Lower leg skin (tissue), 4 donors: ENCODE data around the gene BMP2. TPM values are rescaled to one million over a fixed set of nuclear protein-coding genes. Genes with fewer than 3 reads are reported as not detected.
A peak's percentile ranks its signal among the peaks of the same experiment; 100 is the strongest.

Experiments used
- DNase-seq, 2 donors: peaks; one replicate each; pipeline ENCODE4 v3.0.0-alpha.2; 2019; ENCODE audit warnings: low spot score in 2 of 2
- H3K4me3 ChIP-seq: fragments of 200-600 bp; sonication (generic); 2 replicates; pipeline ENCODE4 v1.5.1; 2017; ENCODE audit warnings: mild to moderate bottlenecking, low read depth; ENCODE audit not compliant: poor library complexity, severe bottlenecking
- POLR2A ChIP-seq, 2 donors: fragments of 450-650 bp; IDR thresholded peaks; one replicate each; pipeline ENCODE4 v1.6.1; 2016 to 2017; ENCODE audit warnings: antibody characterized with exemption in 2 of 2, mild to moderate bottlenecking in 1 of 2, moderate library complexity in 1 of 2
- WGBS, 2 donors: methylation state at CpG; one replicate each; pipeline ENCODE4 v1.1.5; 2018; 5-methylcytosine and 5-hydroxymethylcytosine counted together
- intact Hi-C: fragments of 100-400 bp; cut with DNase I; formaldehyde crosslinking; loops from one replicate; pipeline ENCODE4 v1.15.0; 2023; ENCODE audit warnings: low total_unique reads
- total RNA-seq, 4 donors: library from RNA; depleted of rRNA; stranded (reverse); fragments of >200 nt; gene quantifications; one replicate each; pipeline ENCODE4 v1.1.0, GENCODE V29; 2016
- TF ChIP-seq, protein P1 (sequence below), 3 donors: fragments of 450-650 bp; IDR thresholded peaks; one replicate each; pipeline ENCODE4 v1.5.1; 2016; ENCODE audit warnings: antibody characterized with exemption in 3 of 3, mild to moderate bottlenecking in 3 of 3, moderate library complexity in 2 of 3

Gene BMP2
- total RNA-seq, 4 donors from 2014 or later: 21.0 to 42.8 (median 23.7) TPM

DNA sequence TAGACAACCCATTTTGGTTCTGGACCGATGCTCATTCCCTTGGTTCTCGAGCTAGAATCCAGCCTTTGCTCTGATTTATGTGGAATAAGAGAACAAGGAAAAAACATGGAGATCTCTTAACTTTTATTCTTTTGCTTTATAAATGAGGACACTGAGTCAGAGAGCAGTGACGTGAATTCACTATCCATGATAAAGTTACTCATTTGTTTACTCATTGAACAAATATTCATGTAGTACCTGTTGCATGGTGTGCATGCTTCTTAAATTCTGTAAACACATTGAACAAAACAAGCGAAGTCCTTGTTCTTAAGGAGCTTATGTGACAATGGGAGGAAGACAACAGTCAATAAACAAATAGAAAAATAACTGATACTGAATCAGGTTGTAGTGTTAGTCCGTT lies 56.9 kb downstream of the BMP2 start:
- TF ChIP-seq, protein P1, sequence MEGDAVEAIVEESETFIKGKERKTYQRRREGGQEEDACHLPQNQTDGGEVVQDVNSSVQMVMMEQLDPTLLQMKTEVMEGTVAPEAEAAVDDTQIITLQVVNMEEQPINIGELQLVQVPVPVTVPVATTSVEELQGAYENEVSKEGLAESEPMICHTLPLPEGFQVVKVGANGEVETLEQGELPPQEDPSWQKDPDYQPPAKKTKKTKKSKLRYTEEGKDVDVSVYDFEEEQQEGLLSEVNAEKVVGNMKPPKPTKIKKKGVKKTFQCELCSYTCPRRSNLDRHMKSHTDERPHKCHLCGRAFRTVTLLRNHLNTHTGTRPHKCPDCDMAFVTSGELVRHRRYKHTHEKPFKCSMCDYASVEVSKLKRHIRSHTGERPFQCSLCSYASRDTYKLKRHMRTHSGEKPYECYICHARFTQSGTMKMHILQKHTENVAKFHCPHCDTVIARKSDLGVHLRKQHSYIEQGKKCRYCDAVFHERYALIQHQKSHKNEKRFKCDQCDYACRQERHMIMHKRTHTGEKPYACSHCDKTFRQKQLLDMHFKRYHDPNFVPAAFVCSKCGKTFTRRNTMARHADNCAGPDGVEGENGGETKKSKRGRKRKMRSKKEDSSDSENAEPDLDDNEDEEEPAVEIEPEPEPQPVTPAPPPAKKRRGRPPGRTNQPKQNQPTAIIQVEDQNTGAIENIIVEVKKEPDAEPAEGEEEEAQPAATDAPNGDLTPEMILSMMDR (IDR thresholded peaks at IDR 0.05): no peak
- no peak for TF ChIP-seq POLR2A (IDR thresholded peaks at IDR 0.05)
- WGBS, 2 donors: 84 to 88% methylated on average over 5 of the region's 5 CpGs
- intact Hi-C loops: loop anchor here (10.0 kb wide), 2 partner anchors 190 to 470 kb away; no protein-coding TSS in a partner anchor
- DNase-seq: no peak
- no peak overlapping the region for H3K4me3 ChIP-seq

DNA sequence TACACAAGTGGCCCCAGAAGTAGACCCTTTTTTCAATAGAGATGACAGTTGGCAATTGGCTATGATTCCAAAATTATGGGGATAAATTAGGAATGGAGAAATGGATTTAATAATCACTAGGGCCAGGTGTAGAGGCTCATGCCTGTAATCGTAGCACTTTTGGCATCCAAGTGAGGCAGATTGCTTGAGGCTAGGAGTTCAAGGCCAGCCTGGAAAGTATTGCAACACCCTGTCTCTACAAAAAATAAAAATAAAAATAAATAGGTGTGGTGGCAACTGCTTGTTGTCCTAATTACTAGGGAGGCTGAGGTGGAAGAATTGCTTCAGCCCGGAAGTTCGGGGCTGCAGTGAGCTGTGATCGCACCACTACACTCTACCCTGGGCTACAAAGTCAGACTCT lies 60.0 kb downstream of the BMP2 start:
- DNase-seq: no peak
- intact Hi-C loops: loop anchor here (10.0 kb wide), 2 partner anchors 193 to 467 kb away; no protein-coding TSS in a partner anchor
- WGBS, 2 donors: 67 to 68% methylated on average over 4 of the region's 4 CpGs

DNA sequence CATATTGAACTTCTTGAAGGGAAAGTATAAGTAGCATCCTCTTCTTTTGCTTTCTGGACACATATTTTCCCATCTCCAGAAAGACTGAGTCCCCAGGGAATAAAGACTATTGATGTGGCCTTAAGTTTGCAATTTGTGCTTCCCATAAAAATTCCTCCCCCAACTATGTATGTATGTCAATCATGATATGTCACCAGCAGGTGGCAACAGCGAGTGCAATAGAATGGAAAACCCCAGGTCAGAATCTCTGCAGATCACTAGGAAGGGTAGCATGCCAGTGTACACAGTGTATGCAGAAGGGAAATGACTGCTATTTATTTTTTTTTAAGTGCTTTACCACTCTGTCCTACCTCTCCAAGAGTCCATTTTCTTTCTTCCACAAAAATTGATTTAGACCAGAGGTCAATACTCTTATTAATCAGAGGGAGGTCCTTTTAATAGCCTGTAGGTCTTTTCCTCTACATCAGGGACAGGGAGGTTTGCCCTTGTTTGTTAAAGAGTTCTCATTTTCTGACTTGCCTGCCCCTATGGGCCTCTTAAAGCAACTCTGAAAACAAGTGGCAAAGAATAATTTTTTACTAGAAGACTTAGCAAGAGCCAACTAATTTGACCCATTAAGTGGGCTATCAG lies 61.4 kb downstream of the BMP2 start:
- no peak for TF ChIP-seq POLR2A (IDR thresholded peaks at IDR 0.05)
- TF ChIP-seq, protein P1 (IDR thresholded peaks at IDR 0.05): no peak
- WGBS, 2 donors: 0% methylated on average over 1 of the region's 1 CpG
- peak; percentile 70 to 88 for DNase-seq
- H3K4me3 ChIP-seq: no peak overlapping the region
- intact Hi-C loops: loop anchor here (10.0 kb wide), 2 partner anchors 194 to 466 kb away; no protein-coding TSS in a partner anchor

More for the DNA sequence above, 60.0 kb downstream of the BMP2 start:
- TF ChIP-seq, protein P1 (IDR thresholded peaks at IDR 0.05): no peak
- no peak for TF ChIP-seq POLR2A (IDR thresholded peaks at IDR 0.05)
- H3K4me3 ChIP-seq: no peak overlapping the region

DNA sequence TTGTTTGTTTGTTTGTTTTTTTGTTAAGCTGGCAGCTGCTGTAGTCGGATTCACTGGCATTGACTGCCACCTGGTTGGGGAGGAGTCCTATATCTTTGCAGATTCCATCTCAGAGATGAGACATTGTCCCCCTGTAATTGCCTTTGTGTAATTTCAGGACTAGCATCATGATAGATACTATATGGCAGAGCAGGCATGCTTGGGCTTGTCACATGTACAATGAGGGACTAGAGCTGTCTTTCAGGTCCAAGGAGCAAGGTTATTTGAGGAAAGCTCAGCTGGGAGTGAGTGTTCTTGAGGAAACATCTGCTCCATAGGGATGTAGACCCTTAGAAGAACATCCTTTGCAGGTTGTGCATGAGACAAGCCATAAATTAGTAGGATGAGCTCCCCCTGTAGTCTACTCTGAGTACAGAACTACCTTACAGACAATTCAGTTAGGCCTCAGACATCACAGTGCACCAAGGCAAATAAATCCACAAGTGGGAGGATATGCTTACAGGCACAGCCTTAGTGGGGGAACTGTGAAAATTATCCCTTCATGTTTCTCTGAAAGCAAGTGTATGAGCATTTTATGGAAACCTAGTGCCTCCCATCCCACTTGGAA lies 62.1 kb downstream of the BMP2 start:
- TF ChIP-seq, protein P1 (IDR thresholded peaks at IDR 0.05): no peak
- TF ChIP-seq POLR2A (IDR thresholded peaks at IDR 0.05): no peak
- H3K4me3 ChIP-seq: no peak overlapping the region
- intact Hi-C loops: loop anchor here (10.0 kb wide), 2 partner anchors 195 to 465 kb away; no protein-coding TSS in a partner anchor
- WGBS, 2 donors: 58 to 84% methylated on average over 1 of the region's 1 CpG
- DNase-seq: no peak
